ENCODE results near the gene PDZRN3. TPM values are rescaled to one million over a fixed set of nuclear protein-coding genes. Genes with fewer than 3 reads are reported as not detected.
A peak's percentile ranks its signal among the peaks of the same experiment; 100 is the strongest.

The PDZRN3 gene
- polyA plus RNA-seq, 4 donors: 2.2 to 21.4 (median 14.1) TPM

- 66 to 77% (median 71%) methylated on average over 7 of the region's 7 CpGs for WGBS, 3 donors
- no peak for FAIRE-seq
Measured at GRCh38 chr3:73493543-73494308, 131.0 kb downstream of the PDZRN3 start.

GRCh38 chr3:73492186-73492585 lies 132.6 kb downstream of the PDZRN3 start:
- Histone ChIP-seq H3K36me3 (ENCODE audit: control insufficient read depth in 3 of 3, insufficient read depth in 2 of 3, low read depth in 1 of 3, low read length in 3 of 3) (peaks cover 0 to 3% (median 0%) of the 10 kb centered on the region in 3 donors), H3K4me3 (ENCODE audit: low read depth in 1 of 3, low read length in 3 of 3) (peak overlapping the region in 1 of 3 donors; percentile 5), H3K27ac (ENCODE audit: low read depth in 1 of 3, low read length in 2 of 3) (no peak overlapping the region), H3K27me3 (ENCODE audit: control insufficient read depth in 3 of 3, insufficient read depth in 3 of 3, low read length in 3 of 3) (no peaks in the 10 kb centered on the region), H3K4me1 (ENCODE audit: control insufficient read depth in 3 of 3, insufficient read depth in 2 of 3, low read depth in 1 of 3, low read length in 2 of 3) (peaks cover 0 to 8% (median 2%) of the 10 kb centered on the region in 3 donors), H3K9me3 (ENCODE audit: control insufficient read depth in 2 of 2, insufficient read depth in 1 of 2, low read depth in 1 of 2, low read length in 1 of 2) (no peaks in the 10 kb centered on the region)
- DNase-seq: no peak
- WGBS, 3 donors: 71 to 74% (median 73%) methylated on average over 5 of the region's 5 CpGs
- no peak for FAIRE-seq

More at GRCh38 chr3:73493543-73494308, 131.0 kb downstream of the PDZRN3 start:
- Histone ChIP-seq H3K36me3 (ENCODE audit: control insufficient read depth in 3 of 3, insufficient read depth in 2 of 3, low read depth in 1 of 3, low read length in 3 of 3) (peaks cover 0 to 3% (median 0%) of the 10 kb centered on the region in 3 donors), H3K4me1 (ENCODE audit: control insufficient read depth in 3 of 3, insufficient read depth in 2 of 3, low read depth in 1 of 3, low read length in 2 of 3) (peaks cover 0 to 8% (median 2%) of the 10 kb centered on the region in 3 donors), H3K9me3 (ENCODE audit: control insufficient read depth in 2 of 2, insufficient read depth in 1 of 2, low read depth in 1 of 2, low read length in 1 of 2) (no peaks in the 10 kb centered on the region), H3K4me3 (ENCODE audit: low read depth in 1 of 3, low read length in 3 of 3) (no peak overlapping the region), H3K27ac (ENCODE audit: low read depth in 1 of 3, low read length in 2 of 3) (no peak overlapping the region), H3K27me3 (ENCODE audit: control insufficient read depth in 3 of 3, insufficient read depth in 3 of 3, low read length in 3 of 3) (no peaks in the 10 kb centered on the region)
- DNase-seq: no peak

GRCh38 chr3:73491287-73491662 lies 133.5 kb downstream of the PDZRN3 start:
- H3K27ac ChIP-seq (ENCODE audit: low read depth in 1 of 3, low read length in 2 of 3): no peak overlapping the region
- H3K4me1 ChIP-seq (ENCODE audit: control insufficient read depth in 3 of 3, insufficient read depth in 2 of 3, low read depth in 1 of 3, low read length in 2 of 3): peaks cover 0 to 8% (median 2%) of the 10 kb centered on the region in 3 donors
- no peak overlapping the region for H3K4me3 ChIP-seq (ENCODE audit: low read depth in 1 of 3, low read length in 3 of 3)
- FAIRE-seq (no peak), DNase-seq (no peak)
- H3K9me3 ChIP-seq (ENCODE audit: control insufficient read depth in 2 of 2, insufficient read depth in 1 of 2, low read depth in 1 of 2, low read length in 1 of 2): no peaks in the 10 kb centered on the region
- no peaks in the 10 kb centered on the region for H3K27me3 ChIP-seq (ENCODE audit: control insufficient read depth in 3 of 3, insufficient read depth in 3 of 3, low read length in 3 of 3)
- peaks cover 0 to 3% (median 0%) of the 10 kb centered on the region in 3 donors for H3K36me3 ChIP-seq (ENCODE audit: control insufficient read depth in 3 of 3, insufficient read depth in 2 of 3, low read depth in 1 of 3, low read length in 3 of 3)

DNA sequence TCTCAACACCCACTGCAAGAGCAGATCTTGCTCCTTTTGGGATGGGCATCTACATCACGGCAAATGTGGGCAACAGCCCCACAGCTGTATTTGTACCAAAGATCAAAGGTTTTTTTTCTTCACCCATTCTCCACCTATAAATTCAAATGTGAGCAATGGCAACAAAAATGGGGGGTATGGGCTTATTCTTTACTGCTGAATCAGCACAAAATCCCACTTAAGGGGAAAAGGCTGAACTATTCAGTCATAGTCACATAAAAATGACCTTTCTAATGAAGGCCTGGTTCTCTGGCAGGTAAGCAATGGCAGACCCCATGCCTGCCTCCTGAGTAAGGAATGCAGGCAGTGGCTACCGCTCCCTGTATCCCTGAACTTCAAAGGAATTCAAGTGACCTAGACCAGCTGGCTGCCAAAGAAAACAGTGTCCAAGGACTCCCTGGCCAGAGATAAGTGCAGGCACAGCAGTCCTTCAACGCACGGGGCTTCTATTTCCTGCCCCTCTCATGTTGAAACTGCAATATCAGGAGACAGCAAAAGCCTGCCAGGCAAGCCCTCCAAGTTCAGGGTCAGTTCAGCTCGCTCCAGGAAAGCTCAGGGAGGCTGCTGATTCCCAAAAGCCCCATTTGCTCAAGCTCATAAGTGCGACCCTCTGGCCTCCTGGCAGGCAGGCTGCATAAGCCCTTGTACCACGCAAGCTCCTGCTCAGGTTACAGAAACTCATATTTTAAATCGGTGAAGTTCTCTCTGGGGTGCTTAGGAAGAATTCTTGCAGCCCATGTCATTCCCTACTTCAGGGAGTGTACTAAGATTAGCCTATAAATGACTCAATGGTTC lies 134.1 kb downstream of the PDZRN3 start:
- 52 to 63% (median 54%) methylated on average over 8 of the region's 8 CpGs for WGBS, 3 donors
- Histone ChIP-seq H3K9me3 (ENCODE audit: control insufficient read depth in 2 of 2, insufficient read depth in 1 of 2, low read depth in 1 of 2, low read length in 1 of 2) (no peaks in the 10 kb centered on the region), H3K4me3 (ENCODE audit: low read depth in 1 of 3, low read length in 3 of 3) (no peak overlapping the region), H3K27me3 (ENCODE audit: control insufficient read depth in 3 of 3, insufficient read depth in 3 of 3, low read length in 3 of 3) (no peaks in the 10 kb centered on the region), H3K27ac (ENCODE audit: low read depth in 1 of 3, low read length in 2 of 3) (no peak overlapping the region), H3K4me1 (ENCODE audit: control insufficient read depth in 3 of 3, insufficient read depth in 2 of 3, low read depth in 1 of 3, low read length in 2 of 3) (peaks cover 0 to 8% (median 2%) of the 10 kb centered on the region in 3 donors), H3K36me3 (ENCODE audit: control insufficient read depth in 3 of 3, insufficient read depth in 2 of 3, low read depth in 1 of 3, low read length in 3 of 3) (peaks cover 0 to 3% (median 0%) of the 10 kb centered on the region in 3 donors)
- DNase-seq (no peak), FAIRE-seq (no peak)

DNA sequence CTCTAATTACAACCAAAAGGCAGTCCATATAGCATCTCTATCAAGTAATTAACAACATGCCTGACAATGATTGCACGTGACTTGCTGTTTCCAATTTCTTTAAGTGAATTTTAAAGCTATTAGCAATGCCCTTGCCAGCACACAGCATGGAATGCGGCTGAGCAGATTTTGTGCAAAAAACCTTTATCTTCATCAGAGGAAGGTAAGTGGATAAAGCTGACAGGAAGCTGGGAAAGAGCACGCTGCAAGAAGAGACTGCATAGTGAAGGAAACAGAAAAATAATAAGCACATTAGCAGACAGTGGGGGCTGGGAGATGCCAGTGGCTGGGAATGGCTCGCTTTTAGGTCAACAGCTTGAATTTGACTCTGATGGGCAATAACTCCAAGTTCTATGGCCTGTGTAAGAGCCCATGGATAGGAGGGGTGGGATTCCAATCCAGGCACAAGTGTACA lies 138.8 kb downstream of the PDZRN3 start:
- Histone ChIP-seq H3K9me3 (ENCODE audit: control insufficient read depth in 2 of 2, insufficient read depth in 1 of 2, low read depth in 1 of 2, low read length in 1 of 2) (no peaks in the 10 kb centered on the region), H3K36me3 (ENCODE audit: control insufficient read depth in 3 of 3, insufficient read depth in 2 of 3, low read depth in 1 of 3, low read length in 3 of 3) (peaks cover 0 to 3% (median 0%) of the 10 kb centered on the region in 3 donors), H3K4me3 (ENCODE audit: low read depth in 1 of 3, low read length in 3 of 3) (no peak overlapping the region), H3K4me1 (ENCODE audit: control insufficient read depth in 3 of 3, insufficient read depth in 2 of 3, low read depth in 1 of 3, low read length in 2 of 3) (peaks cover 0 to 4% (median 0%) of the 10 kb centered on the region in 3 donors), H3K27ac (ENCODE audit: low read depth in 1 of 3, low read length in 2 of 3) (no peak overlapping the region), H3K27me3 (ENCODE audit: control insufficient read depth in 3 of 3, insufficient read depth in 3 of 3, low read length in 3 of 3) (no peaks in the 10 kb centered on the region)
- FAIRE-seq: no peak
- WGBS, 3 donors: 71 to 91% (median 86%) methylated on average over 4 of the region's 4 CpGs
- no peak for DNase-seq

DNA sequence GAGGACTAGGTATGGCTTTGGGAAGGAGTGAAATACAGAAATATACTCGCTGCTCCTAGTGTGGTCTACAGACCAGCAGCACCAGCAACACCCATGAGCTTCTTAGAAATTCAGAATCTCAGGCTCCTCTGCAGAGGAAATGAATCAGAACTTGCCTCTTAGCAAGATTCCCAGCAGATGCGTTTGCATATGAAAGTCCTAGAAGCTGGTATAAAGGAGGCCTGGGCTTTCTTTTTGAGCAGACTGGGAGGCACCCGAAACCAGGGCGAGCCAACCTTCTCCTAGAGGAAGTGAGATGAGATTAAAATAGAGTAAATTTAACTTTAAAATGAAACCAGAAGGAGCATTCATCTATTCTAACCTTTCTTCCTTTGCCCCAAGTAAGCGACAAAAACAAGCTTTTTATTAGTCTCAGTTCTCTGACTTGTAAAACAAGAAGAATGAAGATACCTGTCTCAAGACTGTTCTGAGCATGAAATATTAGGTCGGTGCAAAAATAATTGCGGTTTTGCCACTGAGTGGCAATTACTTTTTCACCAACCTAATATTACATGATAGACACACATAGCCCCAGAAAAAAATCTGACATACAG lies 140.0 kb downstream of the PDZRN3 start:
- H3K27me3 ChIP-seq (ENCODE audit: control insufficient read depth in 3 of 3, insufficient read depth in 3 of 3, low read length in 3 of 3): no peaks in the 10 kb centered on the region
- peaks cover 0 to 3% (median 0%) of the 10 kb centered on the region in 3 donors for H3K36me3 ChIP-seq (ENCODE audit: control insufficient read depth in 3 of 3, insufficient read depth in 2 of 3, low read depth in 1 of 3, low read length in 3 of 3)
- 68 to 88% (median 74%) methylated on average over 7 of the region's 7 CpGs for WGBS, 3 donors
- FAIRE-seq (no peak), DNase-seq (no peak)
- no peaks in the 10 kb centered on the region for H3K4me1 ChIP-seq (ENCODE audit: control insufficient read depth in 3 of 3, insufficient read depth in 2 of 3, low read depth in 1 of 3, low read length in 2 of 3)
- no peak overlapping the region for H3K4me3 ChIP-seq (ENCODE audit: low read depth in 1 of 3, low read length in 3 of 3)
- H3K27ac ChIP-seq (ENCODE audit: low read depth in 1 of 3, low read length in 2 of 3): no peak overlapping the region
- H3K9me3 ChIP-seq (ENCODE audit: control insufficient read depth in 2 of 2, insufficient read depth in 1 of 2, low read depth in 1 of 2, low read length in 1 of 2): no peaks in the 10 kb centered on the region

GRCh38 chr3:73481888-73482287 lies 142.9 kb downstream of the PDZRN3 start:
- H3K9me3 ChIP-seq (ENCODE audit: control insufficient read depth in 2 of 2, insufficient read depth in 1 of 2, low read depth in 1 of 2, low read length in 1 of 2): peaks cover 0 to 7% of the 10 kb centered on the region in 2 donors
- H3K27ac ChIP-seq (ENCODE audit: low read depth in 1 of 3, low read length in 2 of 3): no peak overlapping the region
- WGBS, 3 donors: 86 to 94% (median 88%) methylated on average over 3 of the region's 3 CpGs
- no peaks in the 10 kb centered on the region for H3K4me1 ChIP-seq (ENCODE audit: control insufficient read depth in 3 of 3, insufficient read depth in 2 of 3, low read depth in 1 of 3, low read length in 2 of 3)
- no peaks in the 10 kb centered on the region for H3K27me3 ChIP-seq (ENCODE audit: control insufficient read depth in 3 of 3, insufficient read depth in 3 of 3, low read length in 3 of 3)
- H3K4me3 ChIP-seq (ENCODE audit: low read depth in 1 of 3, low read length in 3 of 3): no peak overlapping the region
- peaks cover 0 to 3% (median 0%) of the 10 kb centered on the region in 3 donors for H3K36me3 ChIP-seq (ENCODE audit: control insufficient read depth in 3 of 3, insufficient read depth in 2 of 3, low read depth in 1 of 3, low read length in 3 of 3)
- FAIRE-seq (no peak), DNase-seq (no peak)

DNA sequence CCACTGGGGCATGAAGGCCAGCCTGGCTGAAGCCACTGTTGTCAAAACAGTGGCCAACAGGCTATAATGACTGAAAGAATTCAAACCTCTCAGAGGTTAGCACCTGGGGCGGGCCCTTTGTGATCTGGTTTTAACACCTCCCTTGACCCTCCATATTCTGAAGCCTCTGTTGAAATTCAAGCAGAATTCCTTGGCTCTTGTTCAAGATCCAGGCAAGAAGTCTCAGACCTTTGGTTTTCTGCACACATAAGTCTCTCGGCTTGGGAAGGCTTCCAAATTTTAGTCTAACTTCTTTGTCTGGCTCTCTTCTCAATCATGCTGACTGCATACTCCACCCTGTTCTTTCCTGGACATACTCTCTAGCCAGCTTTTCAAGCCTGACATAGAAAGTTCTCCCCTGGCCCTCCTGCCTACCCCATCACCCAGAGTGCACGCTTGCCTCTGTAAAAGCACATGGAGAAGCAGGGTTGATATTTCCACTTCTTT lies 144.5 kb downstream of the PDZRN3 start:
- Histone ChIP-seq H3K36me3 (ENCODE audit: control insufficient read depth in 3 of 3, insufficient read depth in 2 of 3, low read depth in 1 of 3, low read length in 3 of 3) (peaks cover 0 to 5% (median 0%) of the 10 kb centered on the region in 3 donors), H3K27me3 (ENCODE audit: control insufficient read depth in 3 of 3, insufficient read depth in 3 of 3, low read length in 3 of 3) (no peaks in the 10 kb centered on the region), H3K9me3 (ENCODE audit: control insufficient read depth in 2 of 2, insufficient read depth in 1 of 2, low read depth in 1 of 2, low read length in 1 of 2) (peaks cover 0 to 7% of the 10 kb centered on the region in 2 donors), H3K4me1 (ENCODE audit: control insufficient read depth in 3 of 3, insufficient read depth in 2 of 3, low read depth in 1 of 3, low read length in 2 of 3) (peaks cover 0 to 5% (median 0%) of the 10 kb centered on the region in 3 donors), H3K27ac (ENCODE audit: low read depth in 1 of 3, low read length in 2 of 3) (no peak overlapping the region), H3K4me3 (ENCODE audit: low read depth in 1 of 3, low read length in 3 of 3) (no peak overlapping the region)
- FAIRE-seq (no peak), DNase-seq (no peak)
- 52 to 82% (median 58%) methylated on average over 3 of the region's 3 CpGs for WGBS, 3 donors

Measured in small intestine (tissue), 7 donors.